ENCODE measurements around the gene ANLN. TPM values are rescaled to one million over a fixed set of nuclear protein-coding genes. Genes with fewer than 3 reads are reported as not detected.
A peak's percentile ranks its signal among the peaks of the same experiment; 100 is the strongest.
"Not testable (repeated sequence)": the region's sequence is repeated elsewhere in the genome, so short reads cannot be mapped to it uniquely, and the experiment has no call there.

The ANLN gene
- total and polyA plus RNA-seq, 3 donors from 2014 or later, result 17.3 to 35.5 (median 17.6) TPM

DNA sequence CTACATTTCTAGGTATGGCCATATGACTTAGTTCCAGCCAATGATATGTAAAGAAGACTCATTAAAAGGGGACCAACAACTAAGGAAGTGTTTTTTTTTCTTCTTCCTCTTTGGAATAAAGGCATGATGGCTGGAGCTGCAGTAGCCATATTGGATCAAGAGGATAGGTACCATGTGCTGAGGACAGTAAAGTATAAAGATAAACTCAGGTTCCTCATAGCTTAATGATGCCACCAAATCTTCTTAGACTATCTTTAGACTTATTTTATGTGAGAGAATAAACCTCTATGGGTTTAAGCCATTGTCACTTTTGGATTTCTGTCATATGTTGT lies 85.3 kb downstream of the ANLN start:
- Histone ChIP-seq H3K4me3 (no peak overlapping the region), H3K9me3 (no peaks in the 10 kb centered on the region), H3K27me3 (no peaks in the 10 kb centered on the region), H3K36me3 (ENCODE audit: low read depth, missing control alignments) (no peaks in the 10 kb centered on the region), H3K4me1 (no peaks in the 10 kb centered on the region), H3K27ac (no peak overlapping the region)
- no peak for TF ChIP-seq POLR2A (IDR thresholded peaks at IDR 0.05)
- TF ChIP-seq, protein P1, sequence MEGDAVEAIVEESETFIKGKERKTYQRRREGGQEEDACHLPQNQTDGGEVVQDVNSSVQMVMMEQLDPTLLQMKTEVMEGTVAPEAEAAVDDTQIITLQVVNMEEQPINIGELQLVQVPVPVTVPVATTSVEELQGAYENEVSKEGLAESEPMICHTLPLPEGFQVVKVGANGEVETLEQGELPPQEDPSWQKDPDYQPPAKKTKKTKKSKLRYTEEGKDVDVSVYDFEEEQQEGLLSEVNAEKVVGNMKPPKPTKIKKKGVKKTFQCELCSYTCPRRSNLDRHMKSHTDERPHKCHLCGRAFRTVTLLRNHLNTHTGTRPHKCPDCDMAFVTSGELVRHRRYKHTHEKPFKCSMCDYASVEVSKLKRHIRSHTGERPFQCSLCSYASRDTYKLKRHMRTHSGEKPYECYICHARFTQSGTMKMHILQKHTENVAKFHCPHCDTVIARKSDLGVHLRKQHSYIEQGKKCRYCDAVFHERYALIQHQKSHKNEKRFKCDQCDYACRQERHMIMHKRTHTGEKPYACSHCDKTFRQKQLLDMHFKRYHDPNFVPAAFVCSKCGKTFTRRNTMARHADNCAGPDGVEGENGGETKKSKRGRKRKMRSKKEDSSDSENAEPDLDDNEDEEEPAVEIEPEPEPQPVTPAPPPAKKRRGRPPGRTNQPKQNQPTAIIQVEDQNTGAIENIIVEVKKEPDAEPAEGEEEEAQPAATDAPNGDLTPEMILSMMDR (IDR thresholded peaks at IDR 0.05), result no peak
- DNase-seq, result no peak
- intact Hi-C loops (cut with DNase I; ENCODE audit: low total_unique reads), result no loop called here

DNA sequence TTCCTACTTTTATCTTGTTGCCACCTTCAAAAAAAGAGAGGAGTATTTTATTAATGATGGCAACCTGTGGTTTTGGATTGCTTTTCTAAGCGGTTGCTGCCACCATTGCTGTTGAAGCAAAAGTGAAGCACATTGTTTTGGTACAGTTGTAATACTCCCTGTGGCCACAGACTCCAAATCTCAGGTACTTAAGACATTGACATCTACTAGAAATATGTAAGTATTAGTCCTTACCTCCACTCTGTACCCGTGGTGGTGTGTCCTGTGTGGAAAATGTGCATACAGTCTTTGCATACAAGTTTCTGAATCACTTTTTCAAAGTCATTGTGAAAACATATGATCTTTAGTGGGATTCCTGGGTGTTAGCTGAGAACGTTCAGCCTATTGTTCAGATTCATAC lies 85.7 kb downstream of the ANLN start:
- no peaks in the 10 kb centered on the region for H3K36me3 ChIP-seq (ENCODE audit: low read depth, missing control alignments)
- H3K27ac ChIP-seq, result no peak overlapping the region
- intact Hi-C loops (cut with DNase I; ENCODE audit: low total_unique reads), result no loop called here
- H3K4me1 ChIP-seq, result no peaks in the 10 kb centered on the region
- 86 to 92% methylated on average over 3 of the region's 3 CpGs for WGBS, 2 donors
- no peaks in the 10 kb centered on the region for H3K9me3 ChIP-seq
- H3K27me3 ChIP-seq, result no peaks in the 10 kb centered on the region
- H3K4me3 ChIP-seq, result no peak overlapping the region
- DNase-seq, result no peak
- TF ChIP-seq, protein P1 (IDR thresholded peaks at IDR 0.05), result peak in 1 of 3 experiments; percentile 4
- no peak for TF ChIP-seq POLR2A (IDR thresholded peaks at IDR 0.05)

DNA sequence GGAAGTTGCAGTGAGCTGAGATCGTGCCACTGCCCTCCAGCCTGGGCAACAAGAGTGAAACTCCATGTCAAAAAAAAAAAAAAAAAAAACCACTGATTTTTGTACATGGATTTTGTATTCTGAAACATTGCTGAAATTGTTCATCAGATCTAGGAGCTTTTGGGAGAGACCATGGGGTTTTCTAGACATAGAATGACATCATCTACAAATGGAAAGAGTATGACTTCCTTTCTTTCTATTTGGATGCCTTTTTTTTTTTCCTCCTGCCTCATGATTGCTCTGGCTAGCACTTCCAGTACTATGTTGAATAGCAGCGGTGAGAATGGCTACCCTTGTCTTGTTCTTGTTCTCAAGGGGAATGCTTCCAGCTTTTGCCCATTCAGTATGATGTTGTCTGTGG lies 89.1 kb downstream of the ANLN start:
- 96% methylated on average over 2 of the region's 2 CpGs for WGBS, 2 donors
- no peaks in the 10 kb centered on the region for H3K27me3 ChIP-seq
- TF ChIP-seq, protein P1 (IDR thresholded peaks at IDR 0.05), result no peak
- TF ChIP-seq POLR2A (IDR thresholded peaks at IDR 0.05), result no peak

DNA sequence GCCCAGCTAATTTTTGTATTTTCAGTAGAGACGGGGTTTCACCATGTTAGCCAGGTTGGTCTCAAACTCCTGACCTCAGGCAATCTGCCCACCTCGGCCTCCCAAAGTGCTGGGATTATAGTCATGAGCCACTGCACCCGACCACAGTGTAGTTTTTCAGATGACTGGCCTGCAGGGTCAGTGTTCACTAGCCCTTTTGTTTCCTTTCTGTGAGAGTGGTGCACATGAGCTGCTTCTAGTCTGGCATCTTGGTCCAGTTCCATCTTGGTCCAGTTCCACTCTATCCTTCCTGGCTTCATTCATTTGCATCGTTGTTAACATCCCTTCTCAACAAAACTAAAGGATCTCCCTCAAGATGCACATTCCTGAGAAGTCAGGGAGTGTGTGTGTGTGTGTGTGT lies 94.2 kb downstream of the ANLN start:
- H3K4me3 ChIP-seq; H3K36me3 ChIP-seq (ENCODE audit: low read depth, missing control alignments); H3K27me3 ChIP-seq; H3K4me1 ChIP-seq; DNase-seq; H3K27ac ChIP-seq; H3K9me3 ChIP-seq; intact Hi-C loops (cut with DNase I; ENCODE audit: low total_unique reads): not testable (repeated sequence)
- WGBS, 2 donors, result 61 to 82% methylated on average over 2 to 4 of the region's 4 CpGs

More for the DNA sequence above, 89.1 kb downstream of the ANLN start:
- DNase-seq, result no peak
- Histone ChIP-seq H3K27ac (no peak overlapping the region), H3K4me3 (no peak overlapping the region), H3K36me3 (ENCODE audit: low read depth, missing control alignments) (no peaks in the 10 kb centered on the region), H3K9me3 (no peaks in the 10 kb centered on the region), H3K4me1 (no peaks in the 10 kb centered on the region)
- intact Hi-C loops (cut with DNase I; ENCODE audit: low total_unique reads), result no loop called here

DNA sequence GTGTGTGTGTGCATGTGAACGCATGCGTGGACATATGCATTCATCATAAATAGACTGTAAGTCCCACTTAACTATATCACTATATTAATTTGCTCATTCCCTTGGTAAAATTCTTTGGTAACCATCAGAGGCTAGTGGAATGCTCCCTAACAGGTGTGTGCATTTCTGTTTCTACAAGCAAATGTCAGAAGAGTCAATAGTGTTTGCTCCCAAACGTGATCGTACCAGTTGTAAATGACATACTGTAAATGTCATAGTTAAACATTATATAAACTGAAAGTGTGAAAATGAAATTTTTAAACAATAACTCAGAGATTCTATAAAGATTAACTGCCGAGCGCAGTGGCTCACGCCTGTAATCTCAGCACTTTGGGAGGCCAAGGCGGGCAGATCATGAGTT lies 94.6 kb downstream of the ANLN start:
- intact Hi-C loops (cut with DNase I; ENCODE audit: low total_unique reads), result no loop called here
- WGBS, 2 donors, result 89 to 92% methylated on average over 8 of the region's 8 CpGs
- no peaks in the 10 kb centered on the region for H3K27me3 ChIP-seq
- TF ChIP-seq POLR2A (IDR thresholded peaks at IDR 0.05), result no peak
- TF ChIP-seq, protein P1 (IDR thresholded peaks at IDR 0.05), result no peak
- no peak overlapping the region for H3K27ac ChIP-seq
- H3K9me3 ChIP-seq, result no peaks in the 10 kb centered on the region
- no peak for DNase-seq
- no peaks in the 10 kb centered on the region for H3K36me3 ChIP-seq (ENCODE audit: low read depth, missing control alignments)
- no peaks in the 10 kb centered on the region for H3K4me1 ChIP-seq
- no peak overlapping the region for H3K4me3 ChIP-seq
